Endothelial cell of umbilical vein (primary cell): Measurements from ENCODE around the gene APOF.

Experiments
- CTCF ChIP-seq, 2 donors: IDR thresholded peaks; 1 replicate in 1 of 2; 2 replicates in 1 of 2; pipeline ENCODE4 v1.5.1; 2011; ENCODE audit warnings: low read length in 2 of 2, mild to moderate bottlenecking in 2 of 2, moderate library complexity in 2 of 2, control low read depth in 1 of 2, inconsistent platforms in 1 of 2, low read depth in 1 of 2; ENCODE audit not compliant: insufficient read depth in 1 of 2; ENCODE audit errors: extremely low read depth in 1 of 2
- EZH2 ChIP-seq: IDR thresholded peaks from 2 replicates; pipeline ENCODE4 v1.6.1; 2012; ENCODE audit warnings: borderline replicate concordance, low read depth, mild to moderate bottlenecking, moderate library complexity, low read length, inconsistent platforms; ENCODE audit not compliant: severe bottlenecking
- POLR2A ChIP-seq: IDR thresholded peaks from 2 replicates; pipeline ENCODE4 v1.6.1; 2012; ENCODE audit warnings: low read depth, mild to moderate bottlenecking, control low read depth, low read length
- POLR2AphosphoS5 ChIP-seq: IDR thresholded peaks from 2 replicates; pipeline ENCODE4 v1.6.1; 2012; ENCODE audit warnings: low read depth, mild to moderate bottlenecking, control low read depth, low read length, moderate library complexity; ENCODE audit not compliant: insufficient read depth

DNA sequence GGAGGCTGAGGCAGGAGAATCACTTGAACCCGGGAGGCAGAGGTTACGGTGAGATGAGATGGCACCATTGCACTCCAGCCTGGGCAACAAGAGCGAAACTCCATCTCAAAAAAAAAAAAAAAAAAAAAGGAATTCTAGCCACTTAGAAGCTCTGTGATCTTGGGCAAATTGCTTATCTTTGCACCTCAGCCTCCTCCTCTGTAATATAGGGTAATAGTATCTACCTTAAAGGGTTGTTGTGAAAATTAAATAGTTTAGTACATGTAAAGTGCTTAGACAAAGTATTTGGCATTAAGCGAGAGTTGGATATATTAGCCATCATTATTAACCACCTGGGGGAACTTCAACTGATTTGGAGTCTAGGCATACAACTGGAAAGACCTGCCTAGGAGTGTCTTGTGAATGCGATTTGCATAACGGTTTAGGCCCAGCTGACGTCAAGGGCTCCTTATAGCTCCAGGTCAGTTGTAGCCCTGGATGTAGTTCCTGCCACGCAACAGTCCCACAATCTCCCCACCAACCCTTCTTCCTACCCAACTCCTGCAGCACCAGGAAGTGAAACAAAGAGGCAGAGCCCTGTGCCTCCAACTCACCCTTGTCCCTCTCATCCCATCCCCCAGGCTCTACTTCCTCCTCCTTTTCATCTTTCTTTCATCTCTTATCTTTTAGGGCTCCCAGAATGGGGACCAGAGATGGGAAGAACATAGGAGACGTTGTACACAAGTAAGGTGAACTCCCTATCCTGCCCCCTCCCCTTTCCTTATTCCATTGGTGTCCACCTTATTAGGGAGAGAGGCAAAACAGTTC is 26.1 kb downstream of the APOF start:
- TF ChIP-seq EZH2, result no peak
- TF ChIP-seq CTCF (IDR thresholded peaks at IDR 0.05; ENCODE audit: extremely low read depth in 1 of 2, insufficient read depth in 1 of 2, low read depth in 1 of 2, low read length in 2 of 2), result no peak
- no peak for TF ChIP-seq POLR2A
- no peak for TF ChIP-seq POLR2AphosphoS5
